ENCODE data around the gene RHNO1.

The RHNO1 gene

GRCh38 chr12:2893007-2893406 lies 16.0 kb downstream of the RHNO1 start:
- H3K4me3 ChIP-seq (ENCODE audit: low read depth, low read length, poor library complexity, severe bottlenecking): no peak overlapping the region

GRCh38 chr12:2895051-2895451 lies 18.0 kb downstream of the RHNO1 start:
- Histone ChIP-seq H3K4me3 (ENCODE audit: low read depth, low read length, poor library complexity, severe bottlenecking) (no peak overlapping the region), H3K36me3 (ENCODE audit: insufficient read depth, low read length) (no peaks in the 10 kb centered on the region), H3K27ac (ENCODE audit: low read depth, low read length, poor library complexity, severe bottlenecking) (no peak overlapping the region), H2AFZ (ENCODE audit: low read length) (no peak overlapping the region), H3K9me2 (ENCODE audit: low read depth, low read length) (no peaks in the 10 kb centered on the region), H3K9me3 (ENCODE audit: low read length) (no peaks in the 10 kb centered on the region), H3F3A (ENCODE audit: insufficient read depth, low read length) (no peaks in the 10 kb centered on the region; the same call in 1 of the 2 replicates), H3K4me2 (ENCODE audit: low read length) (no peak overlapping the region), H3K79me2 (ENCODE audit: insufficient read depth, low read length) (peaks cover 6% of the 10 kb centered on the region; the same call in 1 of the 2 replicates), H3K4me1 (ENCODE audit: insufficient read depth, low read length, severe bottlenecking) (peaks cover 14% of the 10 kb centered on the region), H3K27me3 (ENCODE audit: insufficient read depth, low read length) (no peaks in the 10 kb centered on the region), H3K9ac (ENCODE audit: low read length) (no peak overlapping the region), H4K20me1 (ENCODE audit: insufficient read depth, low read length) (no peaks in the 10 kb centered on the region)
- TF ChIP-seq EZH2 (IDR thresholded peaks at IDR 0.05; ENCODE audit: borderline replicate concordance, low read length) (no peak), CTCF (IDR thresholded peaks at IDR 0.05; ENCODE audit: low read length) (no peak)

More at GRCh38 chr12:2893007-2893406, 16.0 kb downstream of the RHNO1 start:
- no peak overlapping the region for H2AFZ ChIP-seq (ENCODE audit: low read length)
- TF ChIP-seq EZH2 (IDR thresholded peaks at IDR 0.05; ENCODE audit: borderline replicate concordance, low read length): no peak
- no peak for TF ChIP-seq CTCF (IDR thresholded peaks at IDR 0.05; ENCODE audit: low read length)
- H3K4me2 ChIP-seq (ENCODE audit: low read length): no peak overlapping the region
- peaks cover 5% of the 10 kb centered on the region for H3F3A ChIP-seq (ENCODE audit: insufficient read depth, low read length)
- no peak overlapping the region for H3K9ac ChIP-seq (ENCODE audit: low read length)
- H3K9me3 ChIP-seq (ENCODE audit: low read length): no peaks in the 10 kb centered on the region
- no peaks in the 10 kb centered on the region for H3K27me3 ChIP-seq (ENCODE audit: insufficient read depth, low read length)
- H3K79me2 ChIP-seq (ENCODE audit: insufficient read depth, low read length): peaks cover 6% of the 10 kb centered on the region; the same call in 1 of the 2 replicates
- peaks cover 10% of the 10 kb centered on the region; the same call in 1 of the 2 replicates for H3K36me3 ChIP-seq (ENCODE audit: insufficient read depth, low read length)
- peaks cover 17% of the 10 kb centered on the region for H3K4me1 ChIP-seq (ENCODE audit: insufficient read depth, low read length, severe bottlenecking)
- no peak overlapping the region for H3K27ac ChIP-seq (ENCODE audit: low read depth, low read length, poor library complexity, severe bottlenecking)
- H3K9me2 ChIP-seq (ENCODE audit: low read depth, low read length): no peaks in the 10 kb centered on the region
- H4K20me1 ChIP-seq (ENCODE audit: insufficient read depth, low read length): no peaks in the 10 kb centered on the region

- TF ChIP-seq CTCF (IDR thresholded peaks at IDR 0.05; ENCODE audit: low read length): no peak
- TF ChIP-seq EZH2 (IDR thresholded peaks at IDR 0.05; ENCODE audit: borderline replicate concordance, low read length): no peak
- no peak overlapping the region for H3K9ac ChIP-seq (ENCODE audit: low read length)
- no peaks in the 10 kb centered on the region for H3K9me3 ChIP-seq (ENCODE audit: low read length)
- H3F3A ChIP-seq (ENCODE audit: insufficient read depth, low read length): no peaks in the 10 kb centered on the region; the same call in 1 of the 2 replicates
- peaks cover 10% of the 10 kb centered on the region for H3K4me1 ChIP-seq (ENCODE audit: insufficient read depth, low read length, severe bottlenecking)
- no peak overlapping the region for H3K4me3 ChIP-seq (ENCODE audit: low read depth, low read length, poor library complexity, severe bottlenecking)
- no peak overlapping the region for H2AFZ ChIP-seq (ENCODE audit: low read length)
- no peaks in the 10 kb centered on the region for H3K27me3 ChIP-seq (ENCODE audit: insufficient read depth, low read length)
- no peaks in the 10 kb centered on the region for H3K9me2 ChIP-seq (ENCODE audit: low read depth, low read length)
- H3K27ac ChIP-seq (ENCODE audit: low read depth, low read length, poor library complexity, severe bottlenecking): no peak overlapping the region
- no peak overlapping the region for H3K4me2 ChIP-seq (ENCODE audit: low read length)
- no peaks in the 10 kb centered on the region for H4K20me1 ChIP-seq (ENCODE audit: insufficient read depth, low read length)
- peaks cover 6% of the 10 kb centered on the region; the same call in 1 of the 2 replicates for H3K79me2 ChIP-seq (ENCODE audit: insufficient read depth, low read length)
- no peaks in the 10 kb centered on the region for H3K36me3 ChIP-seq (ENCODE audit: insufficient read depth, low read length)
These were observed 18.5 kb downstream of the RHNO1 start for GRCh38 chr12:2895511-2895910.

Measured in OCI-LY1 (cell line).